COLO829 (cell line): Measurements from ENCODE around the gene ITGA11.
"Not testable (repeated sequence)": the region's sequence is repeated elsewhere in the genome, so short reads cannot be mapped to it uniquely, and the experiment has no call there.

Experiments
- DNase-seq: peaks from one replicate; pipeline ENCODE4 v3.0.0; 2012; ENCODE audit warnings: low spot score

The ITGA11 gene

DNA sequence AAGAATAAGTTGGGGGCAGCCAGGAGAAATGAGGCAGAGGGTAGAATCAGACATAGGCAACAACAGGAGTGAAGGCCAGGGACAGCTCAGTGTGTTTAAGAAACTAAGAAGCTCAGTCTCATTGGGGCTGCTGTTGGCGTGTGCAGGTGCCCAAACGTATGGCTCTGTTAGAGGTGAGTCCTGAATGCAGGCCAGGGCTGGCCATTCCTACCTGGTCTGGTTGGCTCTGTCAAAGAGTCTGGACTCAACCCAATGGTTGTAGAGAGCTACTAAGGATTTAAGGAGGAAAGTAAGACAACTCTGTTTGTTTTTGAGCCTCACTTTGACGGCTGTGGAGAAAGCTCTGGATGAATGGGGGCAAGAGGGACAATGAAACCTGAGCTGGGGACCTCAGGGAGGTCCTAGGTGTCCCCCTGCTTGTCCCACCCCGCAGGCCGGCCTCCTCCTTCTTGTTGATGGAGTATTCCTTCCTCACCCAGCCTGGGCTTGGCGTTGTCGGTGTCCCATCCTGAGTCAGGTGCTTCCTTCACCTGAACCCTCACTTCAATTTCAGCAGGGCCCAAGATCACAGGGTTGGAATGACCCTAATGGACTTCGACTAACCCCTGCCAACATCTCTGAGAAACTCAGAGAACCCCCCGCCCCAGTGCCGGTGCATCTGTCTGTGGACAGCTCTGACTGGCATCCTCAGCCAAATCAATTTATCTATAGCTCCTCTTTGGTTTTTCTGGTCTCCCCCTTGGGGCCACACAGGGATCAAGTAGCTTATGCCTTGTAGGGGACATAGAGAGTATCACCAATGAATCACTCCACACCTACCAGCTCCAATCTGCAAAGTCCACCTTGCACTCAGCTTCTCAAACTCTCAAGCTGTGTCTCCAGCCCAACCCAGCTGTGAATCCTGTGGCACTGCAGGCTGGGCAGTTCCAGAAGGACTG lies 8.3 kb downstream of the ITGA11 start:
- no peak for DNase-seq

DNA sequence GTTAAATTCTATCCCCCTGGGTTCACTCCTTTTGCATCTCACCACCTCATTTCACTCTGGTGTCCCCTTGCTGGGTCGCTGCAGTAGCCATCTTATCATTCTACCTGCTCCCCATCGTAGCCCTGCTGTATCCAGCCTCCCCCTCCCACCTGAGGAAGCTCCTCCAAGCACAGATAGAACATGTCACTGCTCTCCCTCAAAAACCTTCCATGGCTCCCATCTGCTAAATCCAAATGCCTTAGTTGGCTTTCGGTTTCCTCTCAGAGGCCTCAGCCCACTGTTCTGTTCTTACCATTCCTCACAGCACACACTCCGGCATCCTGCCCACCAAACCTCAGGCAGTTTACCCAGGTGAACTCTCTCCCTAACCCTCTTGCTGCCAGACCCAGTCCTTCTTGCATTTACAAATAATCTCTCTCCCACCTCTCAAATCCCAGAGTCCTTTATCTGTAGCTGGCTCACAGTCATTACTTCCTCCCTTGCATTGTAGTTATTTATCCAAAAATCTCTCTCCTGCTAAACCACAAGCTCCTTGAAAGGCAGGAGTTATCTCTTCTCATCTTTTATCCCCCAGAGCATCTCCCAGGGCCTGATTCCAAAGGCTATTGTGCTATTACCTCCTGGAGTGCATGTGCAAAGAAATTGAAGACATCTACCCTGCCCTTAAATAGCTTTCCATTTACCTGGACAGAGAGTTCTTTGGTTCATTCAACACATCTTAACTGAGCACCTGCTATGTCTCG lies 9.4 kb downstream of the ITGA11 start:
- DNase-seq, result not testable (repeated sequence)

DNA sequence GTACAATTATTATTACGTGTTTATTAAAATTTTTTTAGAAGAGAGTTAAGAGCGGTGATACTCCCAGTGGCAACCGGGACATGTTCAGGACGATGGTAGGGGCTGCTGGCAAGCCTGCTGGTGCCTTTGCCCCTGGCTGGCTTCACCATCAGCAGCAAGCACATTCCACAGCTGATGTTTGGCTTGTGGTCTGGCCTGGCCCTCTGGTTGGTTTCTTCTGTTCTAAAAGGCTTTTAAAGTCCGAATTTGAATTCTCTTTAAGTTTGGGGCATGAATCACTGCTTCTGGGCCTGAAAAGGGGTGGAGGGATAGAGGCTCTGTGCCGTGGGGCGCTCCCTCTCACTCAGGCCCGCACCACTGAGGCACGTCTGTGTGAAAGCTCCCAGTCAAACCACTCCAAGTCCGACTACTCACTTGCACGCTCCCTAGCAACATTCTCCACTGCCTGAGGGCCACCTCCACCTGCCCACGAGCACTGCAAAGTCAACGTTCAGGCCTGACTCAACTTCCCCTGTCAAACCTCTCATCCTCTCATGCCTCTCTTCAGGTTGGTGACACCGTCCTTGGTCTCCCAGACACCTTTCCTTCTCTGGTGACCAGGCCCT lies 10.1 kb downstream of the ITGA11 start:
- no peak for DNase-seq

GRCh38 chr15:68421115-68421551 lies 10.8 kb downstream of the ITGA11 start:
- DNase-seq, result no peak

DNA sequence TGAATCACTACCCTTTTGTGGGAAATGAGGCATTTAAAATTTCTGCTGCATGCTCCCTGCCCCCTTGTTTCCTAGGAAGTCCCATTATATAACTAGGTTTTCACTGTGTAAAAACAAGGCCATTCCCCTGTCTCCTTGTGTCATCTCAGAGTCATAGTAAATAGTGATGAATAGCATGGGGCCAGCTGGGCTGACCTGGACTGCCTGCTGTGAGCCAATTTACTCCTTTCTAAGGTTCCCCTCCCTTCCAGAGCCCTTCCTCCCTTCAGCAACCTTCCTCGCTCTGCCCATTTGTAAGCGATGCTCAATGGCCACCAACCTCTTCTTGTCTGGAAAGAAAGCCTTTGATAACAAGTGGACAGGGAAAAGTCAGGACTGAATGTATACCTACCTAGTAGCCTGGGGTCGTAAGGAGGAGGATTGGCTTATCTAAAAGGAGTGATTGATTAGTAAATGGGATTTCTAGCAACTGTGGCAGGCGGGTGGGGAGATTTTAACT lies 11.7 kb downstream of the ITGA11 start:
- DNase-seq, result no peak

DNA sequence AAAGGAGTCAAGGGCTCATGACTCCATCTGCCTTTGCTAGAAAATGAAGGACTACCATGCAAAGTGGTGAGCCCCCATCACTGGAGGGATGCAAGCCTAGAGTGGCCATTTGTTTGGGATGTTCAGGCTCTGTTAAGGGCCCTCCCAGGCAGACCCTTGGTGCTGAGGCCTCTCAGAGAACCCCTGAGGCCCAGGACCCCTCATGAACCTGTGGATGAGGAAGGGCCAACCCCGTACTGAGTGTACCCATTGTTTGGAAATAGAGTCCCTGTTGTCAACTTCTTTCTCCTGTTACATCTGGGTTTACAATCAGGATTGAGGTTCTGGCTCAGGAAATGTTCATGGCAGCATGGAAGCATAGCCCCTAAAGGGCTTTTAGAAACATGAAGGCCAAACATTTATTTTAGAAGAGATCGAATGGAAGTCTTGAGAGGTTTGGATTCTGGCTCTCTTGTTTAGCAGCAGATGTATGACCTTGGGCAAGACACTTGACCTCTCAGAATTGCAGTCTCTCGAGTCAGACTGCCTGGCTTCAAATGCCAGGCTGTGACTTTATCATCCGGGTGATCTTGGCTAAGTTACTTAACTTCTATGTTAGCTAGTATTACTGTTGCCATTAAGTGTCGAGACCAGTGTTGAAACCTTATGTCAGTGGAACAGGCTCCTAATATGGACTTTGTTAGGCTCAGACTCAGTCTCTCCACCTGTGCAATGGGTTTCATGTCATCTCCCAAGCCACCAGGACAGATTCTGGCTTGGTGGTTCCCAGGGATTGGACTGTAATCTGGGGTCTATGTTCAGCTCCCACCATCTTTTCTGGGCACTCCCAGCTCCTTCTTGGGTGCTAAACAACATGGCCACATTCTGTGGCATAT lies 12.4 kb downstream of the ITGA11 start:
- no peak for DNase-seq

DNA sequence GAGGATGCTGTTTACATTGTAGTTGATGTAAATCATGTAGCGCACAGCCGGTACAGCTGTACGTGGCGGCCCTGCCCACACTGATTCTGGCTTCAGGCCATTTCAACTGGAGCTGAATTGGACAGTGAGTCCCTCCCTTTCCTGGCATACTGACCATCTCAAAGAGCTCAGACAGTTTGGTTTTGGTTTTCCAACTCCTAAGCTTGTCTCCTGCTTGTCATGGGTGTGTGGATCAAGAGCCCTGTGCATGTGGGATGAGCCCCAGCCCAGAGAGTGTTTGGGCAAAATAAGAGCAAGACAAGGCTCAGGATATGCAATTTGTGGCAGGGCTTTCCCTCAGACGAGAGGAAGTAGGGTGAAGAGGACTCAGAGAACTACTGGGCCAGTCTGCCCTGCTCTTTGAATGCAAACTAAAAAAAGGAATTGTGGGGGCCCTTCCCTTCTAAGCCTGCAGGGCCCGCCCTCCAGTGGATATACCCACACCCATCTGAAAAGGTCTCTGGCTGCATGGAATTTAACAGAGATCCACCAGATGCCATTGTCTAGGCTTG lies 13.3 kb downstream of the ITGA11 start:
- DNase-seq, result no peak

DNA sequence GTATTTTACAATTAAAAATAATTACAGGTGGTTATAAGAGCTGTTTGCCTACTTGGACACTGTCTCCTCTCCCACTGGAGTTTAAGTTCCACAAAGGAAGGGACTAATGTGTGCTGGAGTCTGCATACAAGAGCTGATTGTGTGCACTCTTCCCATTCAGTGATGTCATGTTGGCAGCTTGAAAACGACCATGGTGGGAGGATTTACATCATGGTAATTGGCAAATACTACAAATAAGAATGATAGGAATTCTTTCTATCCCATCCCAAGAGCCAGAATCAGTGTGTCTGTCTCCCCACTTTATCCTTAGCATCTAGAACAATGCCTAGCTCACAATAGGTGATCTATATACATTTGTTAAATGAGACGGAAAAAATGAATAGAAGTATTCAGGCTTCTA lies 14.1 kb downstream of the ITGA11 start:
- no peak for DNase-seq

GRCh38 chr15:68417051-68417450 lies 14.9 kb downstream of the ITGA11 start:
- DNase-seq, result no peak

DNA sequence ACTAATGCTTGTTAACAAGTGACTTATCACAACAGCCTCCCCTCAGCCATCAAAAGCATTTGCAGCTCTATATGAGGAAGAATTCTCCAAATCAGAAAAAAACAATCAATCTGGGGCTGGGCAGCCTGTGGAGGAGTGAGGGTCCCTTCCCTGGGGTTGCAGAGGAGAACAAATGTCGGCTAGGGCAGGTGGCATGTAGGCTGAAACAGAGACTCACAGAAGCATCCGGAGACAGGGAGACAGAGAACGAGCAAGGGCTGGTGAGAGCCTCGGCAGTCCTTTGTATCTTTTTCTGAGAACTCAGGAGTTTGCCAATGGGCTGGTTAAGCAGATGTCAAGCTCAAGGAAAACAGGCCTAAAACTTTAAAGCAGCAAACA lies 15.8 kb downstream of the ITGA11 start:
- DNase-seq, result no peak

DNA sequence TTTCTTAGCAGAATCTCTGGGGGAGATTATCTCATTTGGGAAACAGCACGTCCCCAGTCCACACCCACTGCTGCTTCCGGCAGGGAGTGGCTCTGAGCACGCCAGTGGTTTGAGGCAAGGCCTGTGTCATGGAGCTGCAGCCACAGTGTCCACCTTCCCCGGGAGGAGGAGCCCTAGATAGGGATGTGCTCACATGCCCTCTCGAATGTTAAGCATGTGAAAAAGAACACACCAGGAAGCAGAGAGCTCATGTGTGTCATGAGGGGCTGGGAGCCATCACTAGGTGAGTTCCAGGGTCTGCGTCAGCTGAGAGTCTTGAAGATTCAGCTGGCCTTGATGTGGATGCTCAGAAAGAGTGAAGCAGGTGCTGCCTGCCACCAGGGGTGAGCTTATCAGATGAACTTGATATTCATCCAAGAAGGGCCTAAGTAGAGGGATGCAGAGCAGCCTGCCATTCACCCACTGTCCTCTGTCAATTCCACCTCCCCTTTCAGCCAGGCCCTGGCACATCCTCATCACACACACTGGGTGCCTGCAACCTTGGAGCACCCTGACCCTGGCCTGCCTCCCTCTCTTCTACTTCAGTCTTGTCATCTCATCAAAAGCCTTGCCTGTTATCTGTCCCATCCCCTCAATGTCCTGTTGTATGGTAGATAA lies 16.3 kb downstream of the ITGA11 start:
- no peak for DNase-seq

DNA sequence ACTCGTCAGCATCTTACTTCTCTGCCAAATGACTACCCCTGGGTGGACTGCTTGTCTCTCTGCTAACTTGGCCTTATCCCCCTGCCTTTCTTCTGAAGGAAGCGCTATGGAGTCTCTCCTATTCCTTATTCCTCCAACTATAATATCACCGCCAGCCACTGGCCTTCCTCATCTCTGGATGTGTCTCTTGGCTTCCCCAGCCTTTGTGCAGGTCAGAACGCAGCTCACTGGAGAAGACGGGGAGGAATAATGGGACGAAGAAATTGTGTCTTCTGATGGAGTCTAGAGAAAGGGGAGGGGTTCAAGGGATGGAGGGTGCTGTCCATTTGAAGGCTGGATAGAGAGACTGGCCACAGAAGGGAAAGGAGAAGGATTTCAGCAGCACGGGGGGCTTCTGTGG lies 16.9 kb downstream of the ITGA11 start:
- no peak for DNase-seq

- DNase-seq, result no peak
These were observed 17.4 kb downstream of the ITGA11 start for GRCh38 chr15:68414591-68414990.

- no peak for DNase-seq
These were observed 17.8 kb downstream of the ITGA11 start for GRCh38 chr15:68414206-68414555.

DNA sequence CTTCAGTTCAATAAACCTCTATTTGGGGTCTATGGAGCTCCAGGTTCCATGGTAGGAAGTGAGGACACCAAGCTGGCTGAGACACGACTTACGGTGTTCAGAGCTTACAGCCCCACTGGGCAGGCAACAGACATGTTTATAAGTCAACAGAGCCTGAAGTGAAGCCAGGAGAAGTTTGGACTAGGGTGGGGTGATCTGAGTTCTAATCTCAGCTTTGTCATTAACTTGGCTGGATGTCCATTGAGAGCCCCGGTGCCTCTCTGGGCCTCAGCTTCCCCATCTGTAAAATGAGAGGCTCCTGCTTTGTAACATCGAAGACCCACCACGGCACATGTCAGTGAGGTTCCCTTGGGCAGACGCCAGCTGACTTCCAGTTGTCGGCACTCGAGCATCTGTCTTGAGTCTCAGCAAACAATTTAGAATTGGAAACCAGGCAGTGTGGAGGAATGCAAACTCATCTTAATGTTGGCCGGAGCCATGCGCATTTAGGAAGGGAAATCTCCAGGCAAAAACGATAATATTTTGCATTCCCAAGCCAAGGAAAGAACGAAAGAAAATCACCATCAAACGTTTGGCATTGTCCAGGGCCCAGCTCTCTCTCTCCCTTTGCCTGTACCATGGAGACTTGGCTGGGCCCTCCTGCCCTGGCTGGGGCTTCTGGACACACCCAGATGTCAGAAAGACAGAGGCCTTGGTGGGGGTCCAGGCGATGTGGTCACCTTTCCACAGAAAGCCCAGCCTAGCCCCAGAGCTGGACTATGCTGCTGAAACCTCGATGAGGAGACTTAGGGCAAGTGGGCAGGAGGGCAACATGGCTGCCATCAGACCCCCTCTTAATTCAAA lies 18.4 kb downstream of the ITGA11 start:
- no peak for DNase-seq

DNA sequence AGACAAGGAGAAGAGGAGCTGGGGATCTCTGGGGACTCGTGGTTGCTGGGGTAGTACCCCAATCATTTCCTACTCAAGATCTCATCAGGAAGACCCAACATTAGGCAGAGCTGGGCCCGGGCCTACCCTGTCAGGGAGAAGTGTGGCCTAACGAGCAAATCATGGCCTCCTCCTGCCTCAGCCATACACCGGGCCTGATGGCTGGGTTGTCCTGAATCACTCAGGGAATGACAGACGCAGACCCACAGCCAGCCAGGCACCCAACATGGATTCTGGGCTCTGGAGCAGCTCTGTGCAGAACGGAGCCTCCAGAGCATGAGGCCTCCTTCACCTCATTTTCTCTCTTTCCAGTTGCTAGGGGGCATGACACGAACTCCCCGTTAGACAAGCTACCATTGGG lies 19.7 kb downstream of the ITGA11 start:
- no peak for DNase-seq

GRCh38 chr15:68411735-68412134 lies 20.2 kb downstream of the ITGA11 start:
- no peak for DNase-seq

DNA sequence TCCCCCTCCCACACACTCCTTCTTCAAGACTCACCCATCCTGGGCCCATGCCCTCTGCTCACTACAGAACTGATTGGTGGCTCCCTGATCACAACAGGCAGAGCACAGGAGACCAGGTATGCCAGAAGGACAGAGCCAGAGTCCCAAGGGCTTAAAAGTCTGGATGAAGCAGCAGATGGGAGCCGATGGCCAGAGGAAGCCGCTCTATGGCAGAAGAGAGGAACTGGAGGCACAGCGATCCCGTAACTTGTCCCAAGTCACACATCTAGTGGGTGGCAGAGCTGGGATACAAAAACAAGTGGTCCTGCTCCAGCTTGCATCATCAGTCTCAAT lies 20.7 kb downstream of the ITGA11 start:
- no peak for DNase-seq

GRCh38 chr15:68410466-68411342 lies 21.3 kb downstream of the ITGA11 start:
- no peak for DNase-seq
